Adrenal gland (tissue), 12 donors: ENCODE data around the gene SLC45A2. TPM values are rescaled to one million over a fixed set of nuclear protein-coding genes. Genes with fewer than 3 reads are reported as not detected.

Experiments
- DNase-seq, 7 donors: peaks; one replicate each; pipeline ENCODE4 v3.0.0-alpha.2; 2019 to 2020
- H3K27ac ChIP-seq, 5 donors: fragments of 200-600 bp; sonication (generic) in 4 of 5; 1 replicate in 3 of 5; 2 replicates in 2 of 5; pipeline versions ENCODE4 v1.5.1 to v1.8.0; 2016 to 2020; ENCODE audit warnings: mild to moderate bottlenecking in 1 of 5
- H3K27me3 ChIP-seq: fragments of 200-600 bp; 2 replicates; pipeline ENCODE4 v1.8.0; 2021
- H3K36me3 ChIP-seq, 2 donors: fragments of 200-600 bp; replicated peaks in 1 of 2; 1 replicate in 1 of 2; 2 replicates in 1 of 2; pipeline versions ENCODE4 v1.5.1 to v1.8.0; 2018 to 2022
- H3K4me1 ChIP-seq, 2 donors: fragments of 200-600 bp; replicated peaks in 1 of 2; 1 replicate in 1 of 2; 2 replicates in 1 of 2; pipeline versions ENCODE4 v1.5.1 to v1.8.0; 2018 to 2021
- H3K4me3 ChIP-seq, 4 donors: fragments of 200-600 bp; sonication (generic) in 3 of 4; one replicate each; pipeline ENCODE4 v1.5.1; 2016 to 2018
- H3K9me3 ChIP-seq, 3 donors: fragments of 200-600 bp; sonication (generic) in 1 of 3; replicated peaks in 1 of 3; 1 replicate in 2 of 3; 2 replicates in 1 of 3; pipeline versions ENCODE4 v1.5.1 to v1.8.0; 2016 to 2021
- POLR2A ChIP-seq, 2 donors: fragments of 450-650 bp; IDR thresholded peaks; one replicate each; pipeline ENCODE4 v1.6.1; 2017; ENCODE audit warnings: antibody characterized with exemption in 2 of 2, mild to moderate bottlenecking in 2 of 2, moderate library complexity in 1 of 2
- WGBS, 4 donors: extraction: QIAGEN DNeasy Blood & Tissue Kit in 2 of 4; methylation state at CpG; one replicate each; pipeline versions ENCODE4 v1.1.5 to v1.1.7; 2013 to 2017; 5-methylcytosine and 5-hydroxymethylcytosine counted together
- intact Hi-C, 2 donors: fragments of 100-400 bp; cut with DNase I; formaldehyde crosslinking; loops; one replicate each; pipeline versions ENCODE4 v1.14.1 to v1.15.0; 2022 to 2023
- polyA plus RNA-seq, 3 donors: library from polyadenylated mRNA; stranded (reverse); fragments of 200-250 nt in 2 of 3; fragments of 350-450 nt in 1 of 3; fragmentation: Illumina TruSeq in 1 of 3; extraction: RNeasy Lipid Tissue Mini Kit (QIAGEN cat#74804) in 1 of 3; gene quantifications; one replicate each; pipeline ENCODE4 v1.2.3, GENCODE V29; 2013 to 2014
- total RNA-seq, 9 donors: library from RNA; depleted of rRNA in 4 of 9; stranded (reverse); fragments of >200 nt in 4 of 9; fragments of 120-200 nt in 1 of 9; fragmentation: NEBNext Ultra II Directional in 1 of 9; extraction: Animal tissue kit (Norgen Biotek cat#: 25700) in 1 of 9; gene quantifications; one replicate each; pipeline versions ENCODE4 v1.1.0 to v1.2.4, GENCODE V29; 2013 to 2023
- TF ChIP-seq, protein P1 (sequence below), 6 experiments: fragments of 450-650 bp in 4 of 6; fragments of 200-600 bp in 2 of 6; sonication (generic) in 1 of 6; IDR thresholded peaks; 1 replicate in 5 of 6; 2 replicates in 1 of 6; pipeline versions ENCODE4 v1.5.1 to v1.8.0; 2016 to 2021; ENCODE audit warnings: antibody characterized with exemption in 6 of 6, mild to moderate bottlenecking in 2 of 6, moderate library complexity in 1 of 6
- donor health status: healthy with polysubstance abuse.
- donor health status: Bipolar disorder and iron deficiency.
- donor health status: DM: yes; HTN: yes; CAD: no.
- donor health status: DM: no; HTN: no; CAD: no.
- donor health status: DM: no; HTN: no; CAD: no.
- donor health status: DM: yes; HTN: yes; CAD: no.

The SLC45A2 gene
- total and polyA plus RNA-seq, 12 donors, result 0.03 to 0.44 (median 0.16) TPM; not detected in 9

DNA sequence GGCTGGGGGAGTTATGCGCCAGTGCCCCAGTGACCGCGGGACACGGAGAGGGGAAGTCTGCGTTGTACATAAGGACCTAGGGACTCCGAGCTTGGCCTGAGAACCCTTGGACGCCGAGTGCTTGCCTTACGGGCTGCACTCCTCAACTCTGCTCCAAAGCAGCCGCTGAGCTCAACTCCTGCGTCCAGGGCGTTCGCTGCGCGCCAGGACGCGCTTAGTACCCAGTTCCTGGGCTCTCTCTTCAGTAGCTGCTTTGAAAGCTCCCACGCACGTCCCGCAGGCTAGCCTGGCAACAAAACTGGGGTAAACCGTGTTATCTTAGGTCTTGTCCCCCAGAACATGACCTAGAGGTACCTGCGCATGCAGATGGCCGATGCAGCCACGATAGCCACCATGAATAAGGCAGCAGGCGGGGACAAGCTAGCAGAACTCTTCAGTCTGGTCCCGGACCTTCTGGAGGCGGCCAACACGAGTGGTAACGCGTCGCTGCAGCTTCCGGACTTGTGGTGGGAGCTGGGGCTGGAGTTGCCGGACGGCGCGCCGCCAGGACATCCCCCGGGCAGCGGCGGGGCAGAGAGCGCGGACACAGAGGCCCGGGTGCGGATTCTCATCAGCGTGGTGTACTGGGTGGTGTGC is 48.0 kb downstream of the SLC45A2 start, which contains the start of gene RXFP3:
RXFP3 (plus strand) TSS at position 6 of the 636 bp plus-strand sequence; CDS start at position 361, 355 bp downstream.
- 5 to 13% (median 7%) methylated on average over 3 to 45 of the region's 45 CpGs for WGBS, 4 donors
- TF ChIP-seq, protein P1, sequence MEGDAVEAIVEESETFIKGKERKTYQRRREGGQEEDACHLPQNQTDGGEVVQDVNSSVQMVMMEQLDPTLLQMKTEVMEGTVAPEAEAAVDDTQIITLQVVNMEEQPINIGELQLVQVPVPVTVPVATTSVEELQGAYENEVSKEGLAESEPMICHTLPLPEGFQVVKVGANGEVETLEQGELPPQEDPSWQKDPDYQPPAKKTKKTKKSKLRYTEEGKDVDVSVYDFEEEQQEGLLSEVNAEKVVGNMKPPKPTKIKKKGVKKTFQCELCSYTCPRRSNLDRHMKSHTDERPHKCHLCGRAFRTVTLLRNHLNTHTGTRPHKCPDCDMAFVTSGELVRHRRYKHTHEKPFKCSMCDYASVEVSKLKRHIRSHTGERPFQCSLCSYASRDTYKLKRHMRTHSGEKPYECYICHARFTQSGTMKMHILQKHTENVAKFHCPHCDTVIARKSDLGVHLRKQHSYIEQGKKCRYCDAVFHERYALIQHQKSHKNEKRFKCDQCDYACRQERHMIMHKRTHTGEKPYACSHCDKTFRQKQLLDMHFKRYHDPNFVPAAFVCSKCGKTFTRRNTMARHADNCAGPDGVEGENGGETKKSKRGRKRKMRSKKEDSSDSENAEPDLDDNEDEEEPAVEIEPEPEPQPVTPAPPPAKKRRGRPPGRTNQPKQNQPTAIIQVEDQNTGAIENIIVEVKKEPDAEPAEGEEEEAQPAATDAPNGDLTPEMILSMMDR (IDR thresholded peaks at IDR 0.05), result no peak
- no peak for TF ChIP-seq POLR2A (IDR thresholded peaks at IDR 0.05)
- H3K36me3 ChIP-seq, result no peaks in the 10 kb centered on the region
- H3K4me1 ChIP-seq, result peaks cover 0 to 27% of the 10 kb centered on the region in 2 donors
- peak in 4 of 7 donors; percentile 17 to 27 (median 22) for DNase-seq
- H3K27me3 ChIP-seq, result peaks cover 19% of the 10 kb centered on the region
- no peaks in the 10 kb centered on the region for H3K9me3 ChIP-seq
- intact Hi-C loops, result loop anchor here (10.0 kb wide), 3 partner anchors 82 to 502 kb away; no protein-coding TSS in a partner anchor
- H3K4me3 ChIP-seq, result peak within 1 kb of the TSS in 1 of 4 donors; percentile 30
- no peak within 1 kb of the TSS for H3K27ac ChIP-seq

DNA sequence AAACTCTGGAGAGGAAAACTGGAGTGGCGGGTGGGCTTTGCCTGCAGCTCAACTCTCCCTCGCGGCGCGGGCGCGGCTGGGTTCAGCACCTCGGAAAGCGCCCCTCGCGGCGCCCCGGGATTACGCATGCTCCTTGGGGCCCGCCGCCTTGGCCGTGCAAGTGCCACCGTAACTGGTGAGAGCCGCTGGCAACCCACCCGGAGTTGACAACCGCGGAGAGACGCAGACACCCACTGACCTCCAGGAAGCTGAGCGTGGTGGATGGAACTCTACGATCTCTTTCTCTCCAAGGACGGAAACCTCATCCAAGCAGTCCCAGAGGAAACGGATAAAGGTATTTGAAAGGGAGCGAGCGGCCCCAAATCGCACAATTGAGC is 48.5 kb downstream of the SLC45A2 start:
- no peaks in the 10 kb centered on the region for H3K9me3 ChIP-seq
- intact Hi-C loops, result loop anchor here (10.0 kb wide), 3 partner anchors 81 to 501 kb away; no protein-coding TSS in a partner anchor
- H3K4me3 ChIP-seq, result peak overlapping the region in 1 of 4 donors; percentile 30
- H3K36me3 ChIP-seq, result no peaks in the 10 kb centered on the region
- TF ChIP-seq, protein P1 (IDR thresholded peaks at IDR 0.05), result peak in 4 of 6 experiments; percentile 28 to 46 (median 38)
- TF ChIP-seq POLR2A (IDR thresholded peaks at IDR 0.05), result no peak
- peaks cover 0 to 27% of the 10 kb centered on the region in 2 donors for H3K4me1 ChIP-seq
- 1 to 3% (median 1%) methylated on average over 7 to 30 of the region's 30 CpGs for WGBS, 4 donors
- H3K27me3 ChIP-seq, result peaks cover 19% of the 10 kb centered on the region
- DNase-seq, result peak; percentile 53 to 82 (median 71)
- H3K27ac ChIP-seq, result no peak overlapping the region

DNA sequence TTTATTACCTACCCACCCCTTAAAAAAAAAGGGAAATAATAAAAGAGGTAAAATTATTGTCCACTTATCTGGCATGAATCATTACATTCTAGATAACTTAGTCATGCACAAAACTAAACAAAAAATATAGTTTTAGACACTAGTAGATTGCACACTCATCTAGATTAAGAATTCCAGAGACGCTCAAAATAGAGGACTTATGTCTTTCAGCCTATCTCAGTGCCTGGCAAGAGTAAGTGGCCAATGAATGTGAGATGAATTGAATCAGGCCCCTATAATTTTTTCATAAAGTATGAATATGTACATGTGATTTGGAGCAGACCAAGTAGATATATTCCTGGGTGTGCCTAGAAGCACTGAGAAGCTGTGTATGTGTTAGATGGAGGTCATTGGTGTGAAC is 50.3 kb downstream of the SLC45A2 start:
- TF ChIP-seq, protein P1 (IDR thresholded peaks at IDR 0.05), result no peak
- peaks cover 0 to 27% of the 10 kb centered on the region in 2 donors for H3K4me1 ChIP-seq
- H3K36me3 ChIP-seq, result no peaks in the 10 kb centered on the region
- H3K27ac ChIP-seq, result no peak overlapping the region
- peaks cover 19% of the 10 kb centered on the region for H3K27me3 ChIP-seq
- H3K4me3 ChIP-seq, result no peak overlapping the region
- WGBS, 4 donors, result 43 to 67% (median 54%) methylated on average over 1 of the region's 1 CpG
- intact Hi-C loops, result loop anchor here (10.0 kb wide), 3 partner anchors 79 to 499 kb away; no protein-coding TSS in a partner anchor
- no peaks in the 10 kb centered on the region for H3K9me3 ChIP-seq
- DNase-seq, result no peak

DNA sequence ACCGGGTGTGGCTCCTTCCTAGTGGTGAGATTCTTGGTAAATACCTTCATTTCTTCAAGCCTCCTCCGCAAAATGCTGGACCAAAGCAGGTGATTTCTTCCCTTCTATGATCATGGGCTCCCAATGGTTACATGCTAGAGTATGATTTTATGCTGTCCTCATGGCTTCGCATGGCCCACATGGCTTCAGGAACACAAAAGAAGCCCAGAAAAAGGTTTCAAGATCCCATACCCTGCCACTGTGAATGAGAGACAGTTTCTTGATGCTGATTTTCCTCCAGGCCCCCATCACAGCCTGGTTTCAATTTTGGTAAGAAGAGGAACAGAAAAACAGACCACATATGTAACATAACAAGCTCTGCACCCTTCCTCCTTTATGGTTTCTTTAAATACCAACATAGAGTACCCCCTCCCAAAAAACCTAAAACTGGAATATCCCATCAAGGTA is 50.7 kb downstream of the SLC45A2 start:
- H3K9me3 ChIP-seq, result no peaks in the 10 kb centered on the region
- TF ChIP-seq, protein P1 (IDR thresholded peaks at IDR 0.05), result no peak
- TF ChIP-seq POLR2A (IDR thresholded peaks at IDR 0.05), result no peak
- H3K27ac ChIP-seq, result no peak overlapping the region
- WGBS, 4 donors, result 87 to 93% (median 92%) methylated on average over 3 of the region's 3 CpGs
- DNase-seq, result no peak
- peaks cover 19% of the 10 kb centered on the region for H3K27me3 ChIP-seq
- H3K4me3 ChIP-seq, result no peak overlapping the region
- H3K4me1 ChIP-seq, result peaks cover 0 to 27% of the 10 kb centered on the region in 2 donors
- H3K36me3 ChIP-seq, result no peaks in the 10 kb centered on the region
- intact Hi-C loops, result loop anchor here (10.0 kb wide), 3 partner anchors 79 to 499 kb away; no protein-coding TSS in a partner anchor
